HepG2 (cell line): ENCODE data around the gene SLCO4A1. TPM values are rescaled to one million over a fixed set of nuclear protein-coding genes. Genes with fewer than 3 reads are reported as not detected.

ENCODE experiments used
- ATF7-NPFF ChIP-seq: sonication (generic); formaldehyde crosslinking; IDR thresholded peaks from 2 replicates; pipeline ENCODE4 v1.8.1; 2023; ENCODE audit warnings: mild to moderate bottlenecking, low read depth, missing genetic modification reagents, moderate library complexity
- BHLHE40 ChIP-seq: IDR thresholded peaks from 2 replicates; pipeline ENCODE4 v1.6.1; 2011; ENCODE audit warnings: low read length, improper control_type of control experiment
- BORCS8-MEF2B ChIP-seq: sonication (generic); formaldehyde crosslinking; IDR thresholded peaks from 2 replicates; pipeline ENCODE4 v1.8.0; 2022; ENCODE audit warnings: mild to moderate bottlenecking, missing genetic modification reagents
- ETV5 ChIP-seq: IDR thresholded peaks from 2 replicates; pipeline ENCODE4 v1.6.1; 2018; ENCODE audit warnings: missing biosample characterization, missing genetic modification reagents, inconsistent platforms, borderline replicate concordance
- KLF16 ChIP-seq, 2 experiments: sonication (generic) in 1 of 2; formaldehyde crosslinking in 1 of 2; IDR thresholded peaks; 2 replicates each; pipeline versions ENCODE4 v1.6.1 to v1.8.0; 2016 to 2023; ENCODE audit warnings: missing genetic modification reagents in 2 of 2, missing compliant biosample characterization in 1 of 2
- REL ChIP-seq: sonication (generic); formaldehyde crosslinking; conservative IDR thresholded peaks from 2 replicates; pipeline ENCODE4 v1.8.0; 2022; ENCODE audit warnings: mild to moderate bottlenecking, missing genetic modification reagents, moderate library complexity
- SALL1 ChIP-seq: sonication (generic); formaldehyde crosslinking; IDR thresholded peaks from 2 replicates; pipeline ENCODE4 v1.8.0; 2022; ENCODE audit warnings: mild to moderate bottlenecking, missing genetic modification reagents
- SRSF4 ChIP-seq: fragments of 200-400 bp; formaldehyde crosslinking; IDR thresholded peaks from one replicate; pipeline ENCODE4 v1.6.1; 2018; ENCODE audit warnings: mild to moderate bottlenecking, low read depth, low read length, moderate library complexity; ENCODE audit not compliant: poor library complexity, severe bottlenecking
- YEATS4 ChIP-seq: sonication (generic); formaldehyde crosslinking; IDR thresholded peaks from 2 replicates; pipeline ENCODE4 v1.4.0; 2020; ENCODE audit warnings: missing genetic modification reagents, borderline replicate concordance
- ZNF343 ChIP-seq: sonication (generic); formaldehyde crosslinking; IDR thresholded peaks from 2 replicates; pipeline ENCODE4 v1.4.0; 2020; ENCODE audit warnings: mild to moderate bottlenecking, missing genetic modification reagents
- ZNF607 ChIP-seq: sonication (generic); formaldehyde crosslinking; IDR thresholded peaks from 2 replicates; pipeline ENCODE4 v1.5.1; 2020; ENCODE audit warnings: missing genetic modification reagents, mild to moderate bottlenecking, borderline replicate concordance
- polyA plus RNA-seq, 8 experiments: library from polyadenylated mRNA; depleted of rRNA in 3 of 8; stranded (reverse) in 7 of 8; unstranded in 1 of 8; fragments of >200 nt; fragmentation: Illumina TruSeq in 4 of 8; extraction: Trizol in 4 of 8; gene quantifications; 2 replicates each; pipeline versions ENCODE4 v1.2.1 to v1.2.3, GENCODE V29; 2011 to 2016; ENCODE audit warnings: low read depth in 4 of 8, missing spikeins in 1 of 8, mixed read lengths in 1 of 8; ENCODE audit not compliant: insufficient read depth in 1 of 8
- total RNA-seq, 5 experiments: library from RNA; depleted of rRNA; stranded (reverse); fragments of >200 nt; fragmentation: Illumina TruSeq; extraction: Trizol; gene quantifications; 2 replicates each; pipeline ENCODE4 v1.2.3, GENCODE V29; 2016; ENCODE audit warnings: low read depth in 1 of 5
- TF ChIP-seq, protein P1 (sequence below): sonication (generic); formaldehyde crosslinking; IDR thresholded peaks from 2 replicates; pipeline ENCODE4 v1.8.1; 2023; ENCODE audit warnings: missing genetic modification reagents, inconsistent platforms, borderline replicate concordance
- TF ChIP-seq, protein P2 (sequence below): sonication (generic); formaldehyde crosslinking; IDR thresholded peaks from 2 replicates; pipeline ENCODE4 v1.4.0; 2020; ENCODE audit warnings: missing genetic modification reagents
- TF ChIP-seq, protein P3 (sequence below): sonication (generic); formaldehyde crosslinking; IDR thresholded peaks from 2 replicates; pipeline ENCODE4 v1.5.1; 2020; ENCODE audit warnings: mild to moderate bottlenecking, missing genetic modification reagents, moderate library complexity
- TF ChIP-seq, protein P4 (sequence below): sonication (generic); formaldehyde crosslinking; IDR thresholded peaks from 2 replicates; pipeline ENCODE4 v1.4.0; 2020; ENCODE audit warnings: mild to moderate bottlenecking, missing genetic modification reagents, borderline replicate concordance

The SLCO4A1 gene
- total and polyA plus RNA-seq, 2 of the 13 experiments (the other 11 are each of a cell fraction or from before 2014, with no cell fraction given): 55.5 to 112 TPM

DNA sequence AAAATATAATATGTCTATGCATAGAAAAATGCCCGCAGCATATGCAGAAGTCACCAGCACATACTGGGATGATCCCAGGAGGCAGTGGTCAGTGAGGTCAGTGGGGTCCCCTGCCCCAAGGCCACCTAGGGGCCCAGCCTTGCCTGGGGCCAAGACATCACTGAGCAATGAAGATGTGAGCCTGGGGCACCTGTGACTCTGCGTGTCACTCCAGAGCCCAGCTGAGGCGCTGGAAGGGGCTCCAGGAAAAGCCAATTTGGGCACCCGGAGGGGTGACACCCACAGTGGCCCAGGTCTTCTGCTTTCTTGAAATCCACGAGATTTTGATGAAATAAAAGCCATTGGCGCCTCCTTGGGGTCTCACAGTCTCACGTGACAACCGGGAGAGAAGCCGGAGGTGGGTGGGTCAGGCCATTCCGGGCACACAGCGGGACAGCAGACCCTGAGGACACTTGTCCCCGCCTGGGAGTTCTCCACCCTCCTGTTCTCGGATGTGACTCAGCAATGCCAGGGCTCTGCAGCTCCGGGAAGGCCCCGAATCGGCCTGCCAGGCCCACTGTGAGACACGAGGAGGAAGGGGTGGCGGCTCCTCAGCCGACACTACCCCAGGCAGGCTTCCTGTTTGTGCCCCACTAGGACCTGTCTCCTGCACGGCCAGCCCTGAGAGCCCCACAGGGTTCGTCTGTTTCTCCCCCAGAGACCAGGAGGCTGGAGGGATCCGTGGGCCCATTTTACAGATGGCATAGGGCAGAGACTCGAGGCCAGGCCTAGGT, 24.4 kb upstream of the SLCO4A1 start (continued):
- TF ChIP-seq, protein P1, sequence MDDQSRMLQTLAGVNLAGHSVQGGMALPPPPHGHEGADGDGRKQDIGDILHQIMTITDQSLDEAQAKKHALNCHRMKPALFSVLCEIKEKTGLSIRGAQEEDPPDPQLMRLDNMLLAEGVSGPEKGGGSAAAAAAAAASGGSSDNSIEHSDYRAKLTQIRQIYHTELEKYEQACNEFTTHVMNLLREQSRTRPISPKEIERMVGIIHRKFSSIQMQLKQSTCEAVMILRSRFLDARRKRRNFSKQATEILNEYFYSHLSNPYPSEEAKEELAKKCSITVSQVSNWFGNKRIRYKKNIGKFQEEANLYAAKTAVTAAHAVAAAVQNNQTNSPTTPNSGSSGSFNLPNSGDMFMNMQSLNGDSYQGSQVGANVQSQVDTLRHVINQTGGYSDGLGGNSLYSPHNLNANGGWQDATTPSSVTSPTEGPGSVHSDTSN: no peak
- TF ChIP-seq REL (no peak), ZNF343 (CRISPR knock-in tag) (no peak), ZNF607 (CRISPR knock-in tag) (peak; percentile 23), ATF7-NPFF (CRISPR knock-in tag) (0 out of 2 replicates have a peak, but pooled peaks have one; percentile 48), ETV5 (CRISPR knock-in tag) (peak; percentile 41; the same call in 1 of the 2 replicates), SALL1 (peak; percentile 44; the same call in 1 of the 2 replicates), YEATS4 (0 out of 2 replicates have a peak, but pooled peaks have one; percentile 1), SRSF4 (no peak), KLF16 (CRISPR knock-in tag; IDR thresholded peaks at IDR 0.05) (0 out of 4 replicates have a peak, but pooled peaks of 1 of the 2 experiments have one; percentile 22), BORCS8-MEF2B (CRISPR knock-in tag) (no peak), BHLHE40 (peak; percentile 29; the same call in 1 of the 2 replicates)
- TF ChIP-seq, protein P2, sequence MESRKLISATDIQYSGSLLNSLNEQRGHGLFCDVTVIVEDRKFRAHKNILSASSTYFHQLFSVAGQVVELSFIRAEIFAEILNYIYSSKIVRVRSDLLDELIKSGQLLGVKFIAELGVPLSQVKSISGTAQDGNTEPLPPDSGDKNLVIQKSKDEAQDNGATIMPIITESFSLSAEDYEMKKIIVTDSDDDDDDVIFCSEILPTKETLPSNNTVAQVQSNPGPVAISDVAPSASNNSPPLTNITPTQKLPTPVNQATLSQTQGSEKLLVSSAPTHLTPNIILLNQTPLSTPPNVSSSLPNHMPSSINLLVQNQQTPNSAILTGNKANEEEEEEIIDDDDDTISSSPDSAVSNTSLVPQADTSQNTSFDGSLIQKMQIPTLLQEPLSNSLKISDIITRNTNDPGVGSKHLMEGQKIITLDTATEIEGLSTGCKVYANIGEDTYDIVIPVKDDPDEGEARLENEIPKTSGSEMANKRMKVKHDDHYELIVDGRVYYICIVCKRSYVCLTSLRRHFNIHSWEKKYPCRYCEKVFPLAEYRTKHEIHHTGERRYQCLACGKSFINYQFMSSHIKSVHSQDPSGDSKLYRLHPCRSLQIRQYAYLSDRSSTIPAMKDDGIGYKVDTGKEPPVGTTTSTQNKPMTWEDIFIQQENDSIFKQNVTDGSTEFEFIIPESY: no peak
- TF ChIP-seq, protein P3, sequence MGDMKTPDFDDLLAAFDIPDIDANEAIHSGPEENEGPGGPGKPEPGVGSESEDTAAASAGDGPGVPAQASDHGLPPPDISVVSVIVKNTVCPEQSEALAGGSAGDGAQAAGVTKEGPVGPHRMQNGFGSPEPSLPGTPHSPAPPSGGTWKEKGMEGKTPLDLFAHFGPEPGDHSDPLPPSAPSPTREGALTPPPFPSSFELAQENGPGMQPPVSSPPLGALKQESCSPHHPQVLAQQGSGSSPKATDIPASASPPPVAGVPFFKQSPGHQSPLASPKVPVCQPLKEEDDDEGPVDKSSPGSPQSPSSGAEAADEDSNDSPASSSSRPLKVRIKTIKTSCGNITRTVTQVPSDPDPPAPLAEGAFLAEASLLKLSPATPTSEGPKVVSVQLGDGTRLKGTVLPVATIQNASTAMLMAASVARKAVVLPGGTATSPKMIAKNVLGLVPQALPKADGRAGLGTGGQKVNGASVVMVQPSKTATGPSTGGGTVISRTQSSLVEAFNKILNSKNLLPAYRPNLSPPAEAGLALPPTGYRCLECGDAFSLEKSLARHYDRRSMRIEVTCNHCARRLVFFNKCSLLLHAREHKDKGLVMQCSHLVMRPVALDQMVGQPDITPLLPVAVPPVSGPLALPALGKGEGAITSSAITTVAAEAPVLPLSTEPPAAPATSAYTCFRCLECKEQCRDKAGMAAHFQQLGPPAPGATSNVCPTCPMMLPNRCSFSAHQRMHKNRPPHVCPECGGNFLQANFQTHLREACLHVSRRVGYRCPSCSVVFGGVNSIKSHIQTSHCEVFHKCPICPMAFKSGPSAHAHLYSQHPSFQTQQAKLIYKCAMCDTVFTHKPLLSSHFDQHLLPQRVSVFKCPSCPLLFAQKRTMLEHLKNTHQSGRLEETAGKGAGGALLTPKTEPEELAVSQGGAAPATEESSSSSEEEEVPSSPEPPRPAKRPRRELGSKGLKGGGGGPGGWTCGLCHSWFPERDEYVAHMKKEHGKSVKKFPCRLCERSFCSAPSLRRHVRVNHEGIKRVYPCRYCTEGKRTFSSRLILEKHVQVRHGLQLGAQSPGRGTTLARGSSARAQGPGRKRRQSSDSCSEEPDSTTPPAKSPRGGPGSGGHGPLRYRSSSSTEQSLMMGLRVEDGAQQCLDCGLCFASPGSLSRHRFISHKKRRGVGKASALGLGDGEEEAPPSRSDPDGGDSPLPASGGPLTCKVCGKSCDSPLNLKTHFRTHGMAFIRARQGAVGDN (CRISPR knock-in tag): peak; percentile 72
- TF ChIP-seq, protein P4, sequence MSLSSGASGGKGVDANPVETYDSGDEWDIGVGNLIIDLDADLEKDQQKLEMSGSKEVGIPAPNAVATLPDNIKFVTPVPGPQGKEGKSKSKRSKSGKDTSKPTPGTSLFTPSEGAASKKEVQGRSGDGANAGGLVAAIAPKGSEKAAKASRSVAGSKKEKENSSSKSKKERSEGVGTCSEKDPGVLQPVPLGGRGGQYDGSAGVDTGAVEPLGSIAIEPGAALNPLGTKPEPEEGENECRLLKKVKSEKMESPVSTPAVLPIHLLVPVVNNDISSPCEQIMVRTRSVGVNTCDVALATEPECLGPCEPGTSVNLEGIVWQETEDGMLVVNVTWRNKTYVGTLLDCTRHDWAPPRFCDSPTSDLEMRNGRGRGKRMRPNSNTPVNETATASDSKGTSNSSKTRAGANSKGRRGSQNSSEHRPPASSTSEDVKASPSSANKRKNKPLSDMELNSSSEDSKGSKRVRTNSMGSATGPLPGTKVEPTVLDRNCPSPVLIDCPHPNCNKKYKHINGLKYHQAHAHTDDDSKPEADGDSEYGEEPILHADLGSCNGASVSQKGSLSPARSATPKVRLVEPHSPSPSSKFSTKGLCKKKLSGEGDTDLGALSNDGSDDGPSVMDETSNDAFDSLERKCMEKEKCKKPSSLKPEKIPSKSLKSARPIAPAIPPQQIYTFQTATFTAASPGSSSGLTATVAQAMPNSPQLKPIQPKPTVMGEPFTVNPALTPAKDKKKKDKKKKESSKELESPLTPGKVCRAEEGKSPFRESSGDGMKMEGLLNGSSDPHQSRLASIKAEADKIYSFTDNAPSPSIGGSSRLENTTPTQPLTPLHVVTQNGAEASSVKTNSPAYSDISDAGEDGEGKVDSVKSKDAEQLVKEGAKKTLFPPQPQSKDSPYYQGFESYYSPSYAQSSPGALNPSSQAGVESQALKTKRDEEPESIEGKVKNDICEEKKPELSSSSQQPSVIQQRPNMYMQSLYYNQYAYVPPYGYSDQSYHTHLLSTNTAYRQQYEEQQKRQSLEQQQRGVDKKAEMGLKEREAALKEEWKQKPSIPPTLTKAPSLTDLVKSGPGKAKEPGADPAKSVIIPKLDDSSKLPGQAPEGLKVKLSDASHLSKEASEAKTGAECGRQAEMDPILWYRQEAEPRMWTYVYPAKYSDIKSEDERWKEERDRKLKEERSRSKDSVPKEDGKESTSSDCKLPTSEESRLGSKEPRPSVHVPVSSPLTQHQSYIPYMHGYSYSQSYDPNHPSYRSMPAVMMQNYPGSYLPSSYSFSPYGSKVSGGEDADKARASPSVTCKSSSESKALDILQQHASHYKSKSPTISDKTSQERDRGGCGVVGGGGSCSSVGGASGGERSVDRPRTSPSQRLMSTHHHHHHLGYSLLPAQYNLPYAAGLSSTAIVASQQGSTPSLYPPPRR: no peak
